GM12801 (cell line): ENCODE data around the gene TBC1D9B.

Experiments used
- TF ChIP-seq, protein P1 (sequence below): IDR thresholded peaks from one replicate; pipeline ENCODE4 v1.5.1; 2011; ENCODE audit warnings: control low read depth; ENCODE audit not compliant: insufficient read length; ENCODE audit errors: extremely low read depth

TBC1D9B gene

DNA sequence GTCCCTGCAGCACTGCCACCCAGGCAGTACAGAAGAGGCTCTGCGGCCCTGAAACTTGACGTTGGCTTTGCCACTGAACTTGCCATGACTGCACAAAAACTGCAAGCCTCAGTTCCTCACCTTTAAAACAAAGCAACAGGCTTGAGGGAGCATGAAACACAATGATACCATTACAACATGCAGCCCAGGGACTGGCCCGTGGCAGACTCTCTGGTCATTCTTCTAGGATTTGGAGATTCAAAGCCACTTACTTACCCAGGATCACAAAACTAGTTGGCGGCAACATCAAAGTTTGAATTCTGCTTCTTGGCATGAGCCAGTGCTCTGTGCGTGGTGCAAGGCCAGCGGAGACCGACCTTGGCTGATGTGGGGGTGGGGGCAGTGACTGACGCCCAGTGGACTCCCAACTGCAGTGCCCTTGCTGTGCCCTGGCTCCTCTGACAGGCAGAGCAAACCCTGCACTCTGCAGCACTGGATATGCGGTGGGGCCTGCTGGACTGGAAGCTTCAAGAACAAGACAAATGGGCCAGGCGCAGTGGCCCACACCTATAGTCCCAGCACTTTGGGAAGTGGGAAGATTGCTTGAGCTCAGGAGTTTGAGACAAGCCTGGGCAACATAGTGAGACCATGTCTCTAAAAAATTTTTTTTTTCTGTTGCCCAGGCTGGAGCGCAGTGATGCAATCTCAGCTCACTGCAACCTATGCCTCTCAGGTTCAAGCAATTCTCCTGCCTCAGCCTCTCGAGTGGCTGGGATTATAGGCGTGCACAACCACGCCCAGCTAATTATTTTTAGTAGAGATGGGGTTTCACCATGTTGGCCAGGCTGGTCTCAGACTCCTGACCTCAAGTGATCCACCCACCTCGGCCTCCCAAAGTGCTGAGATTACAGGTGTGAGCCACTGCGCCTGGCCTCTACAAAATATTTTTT lies 68.1 kb downstream of the TBC1D9B start:
- TF ChIP-seq, protein P1, sequence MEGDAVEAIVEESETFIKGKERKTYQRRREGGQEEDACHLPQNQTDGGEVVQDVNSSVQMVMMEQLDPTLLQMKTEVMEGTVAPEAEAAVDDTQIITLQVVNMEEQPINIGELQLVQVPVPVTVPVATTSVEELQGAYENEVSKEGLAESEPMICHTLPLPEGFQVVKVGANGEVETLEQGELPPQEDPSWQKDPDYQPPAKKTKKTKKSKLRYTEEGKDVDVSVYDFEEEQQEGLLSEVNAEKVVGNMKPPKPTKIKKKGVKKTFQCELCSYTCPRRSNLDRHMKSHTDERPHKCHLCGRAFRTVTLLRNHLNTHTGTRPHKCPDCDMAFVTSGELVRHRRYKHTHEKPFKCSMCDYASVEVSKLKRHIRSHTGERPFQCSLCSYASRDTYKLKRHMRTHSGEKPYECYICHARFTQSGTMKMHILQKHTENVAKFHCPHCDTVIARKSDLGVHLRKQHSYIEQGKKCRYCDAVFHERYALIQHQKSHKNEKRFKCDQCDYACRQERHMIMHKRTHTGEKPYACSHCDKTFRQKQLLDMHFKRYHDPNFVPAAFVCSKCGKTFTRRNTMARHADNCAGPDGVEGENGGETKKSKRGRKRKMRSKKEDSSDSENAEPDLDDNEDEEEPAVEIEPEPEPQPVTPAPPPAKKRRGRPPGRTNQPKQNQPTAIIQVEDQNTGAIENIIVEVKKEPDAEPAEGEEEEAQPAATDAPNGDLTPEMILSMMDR = no peak

GRCh38 chr5:179837076-179838011 lies 70.4 kb downstream of the TBC1D9B start:
- TF ChIP-seq, protein P1 = no peak

DNA sequence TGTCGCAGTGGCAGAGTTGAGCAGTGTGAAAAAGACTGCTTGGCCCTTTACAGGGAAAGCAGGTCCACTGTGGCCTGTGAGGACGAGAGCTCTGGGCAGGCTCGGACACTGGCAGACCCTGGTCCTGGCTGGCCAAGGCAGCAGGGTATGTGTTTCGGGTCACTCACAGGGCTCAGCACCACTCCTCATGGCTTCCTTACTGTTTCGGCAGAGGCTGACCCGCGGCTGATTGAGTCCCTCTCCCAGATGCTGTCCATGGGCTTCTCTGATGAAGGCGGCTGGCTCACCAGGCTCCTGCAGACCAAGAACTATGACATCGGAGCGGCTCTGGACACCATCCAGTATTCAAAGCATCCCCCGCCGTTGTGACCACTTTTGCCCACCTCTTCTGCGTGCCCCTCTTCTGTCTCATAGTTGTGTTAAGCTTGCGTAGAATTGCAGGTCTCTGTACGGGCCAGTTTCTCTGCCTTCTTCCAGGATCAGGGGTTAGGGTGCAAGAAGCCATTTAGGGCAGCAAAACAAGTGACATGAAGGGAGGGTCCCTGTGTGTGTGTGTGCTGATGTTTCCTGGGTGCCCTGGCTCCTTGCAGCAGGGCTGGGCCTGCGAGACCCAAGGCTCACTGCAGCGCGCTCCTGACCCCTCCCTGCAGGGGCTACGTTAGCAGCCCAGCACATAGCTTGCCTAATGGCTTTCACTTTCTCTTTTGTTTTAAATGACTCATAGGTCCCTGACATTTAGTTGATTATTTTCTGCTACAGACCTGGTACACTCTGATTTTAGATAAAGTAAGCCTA lies 71.3 kb downstream of the TBC1D9B start:
- TF ChIP-seq, protein P1 = no peak

DNA sequence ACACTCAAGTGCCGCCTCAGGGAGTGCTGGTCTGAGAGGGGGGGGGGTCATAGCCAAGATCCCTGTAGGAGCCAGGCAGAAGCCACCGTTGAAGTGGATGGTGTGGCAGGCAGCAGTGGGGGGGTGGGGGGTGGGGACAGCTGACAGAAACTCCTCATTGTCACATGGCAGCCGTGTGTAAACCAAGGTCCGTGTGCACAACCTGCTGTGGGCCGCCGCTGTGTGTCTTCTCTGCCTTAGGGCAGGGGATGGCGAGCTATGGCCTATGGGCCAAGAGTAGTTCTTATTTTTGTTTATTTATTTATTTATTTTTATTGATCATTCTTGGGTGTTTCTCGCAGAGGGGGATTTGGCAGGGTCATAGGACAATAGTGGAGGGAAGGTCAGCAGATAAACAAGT lies 73.6 kb downstream of the TBC1D9B start:
- TF ChIP-seq, protein P1 = no peak

- TF ChIP-seq, protein P1 = no peak
Measured at GRCh38 chr5:179833709-179834070, 74.0 kb downstream of the TBC1D9B start.

- TF ChIP-seq, protein P1 = no peak
Measured at GRCh38 chr5:179833056-179833708, 74.5 kb downstream of the TBC1D9B start.
